ENCODE results near the gene PALM.
A peak's percentile ranks its signal among the peaks of the same experiment; 100 is the strongest.

GRCh38 chr19:771332-771785, 62.6 kb downstream of the PALM start:
- TF ChIP-seq, protein P1, sequence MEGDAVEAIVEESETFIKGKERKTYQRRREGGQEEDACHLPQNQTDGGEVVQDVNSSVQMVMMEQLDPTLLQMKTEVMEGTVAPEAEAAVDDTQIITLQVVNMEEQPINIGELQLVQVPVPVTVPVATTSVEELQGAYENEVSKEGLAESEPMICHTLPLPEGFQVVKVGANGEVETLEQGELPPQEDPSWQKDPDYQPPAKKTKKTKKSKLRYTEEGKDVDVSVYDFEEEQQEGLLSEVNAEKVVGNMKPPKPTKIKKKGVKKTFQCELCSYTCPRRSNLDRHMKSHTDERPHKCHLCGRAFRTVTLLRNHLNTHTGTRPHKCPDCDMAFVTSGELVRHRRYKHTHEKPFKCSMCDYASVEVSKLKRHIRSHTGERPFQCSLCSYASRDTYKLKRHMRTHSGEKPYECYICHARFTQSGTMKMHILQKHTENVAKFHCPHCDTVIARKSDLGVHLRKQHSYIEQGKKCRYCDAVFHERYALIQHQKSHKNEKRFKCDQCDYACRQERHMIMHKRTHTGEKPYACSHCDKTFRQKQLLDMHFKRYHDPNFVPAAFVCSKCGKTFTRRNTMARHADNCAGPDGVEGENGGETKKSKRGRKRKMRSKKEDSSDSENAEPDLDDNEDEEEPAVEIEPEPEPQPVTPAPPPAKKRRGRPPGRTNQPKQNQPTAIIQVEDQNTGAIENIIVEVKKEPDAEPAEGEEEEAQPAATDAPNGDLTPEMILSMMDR (IDR thresholded peaks at IDR 0.05 in 2 of 3, conservative IDR thresholded peaks at IDR 0.05 in 1 of 3; ENCODE audit: borderline replicate concordance in 1 of 3, insufficient read depth in 1 of 3, low read depth in 2 of 3, low read length in 2 of 3): peak; percentile 44 to 77 (median 62); a peak in 5 of 6 replicates
- no peak for TF ChIP-seq EZH2 (IDR thresholded peaks at IDR 0.05)
- TF ChIP-seq SIN3A (IDR thresholded peaks at IDR 0.05; ENCODE audit: low read depth): no peak
- TF ChIP-seq ZFX (IDR thresholded peaks at IDR 0.05): no peak
- TF ChIP-seq RAD21 (IDR thresholded peaks at IDR 0.05; ENCODE audit: low read depth): peak; percentile 55
- TF ChIP-seq POLR2A (IDR thresholded peaks at IDR 0.05; ENCODE audit: borderline replicate concordance, extremely low read depth, insufficient read depth, insufficient read length): no peak
- TF ChIP-seq MAX (IDR thresholded peaks at IDR 0.05): no peak
- no peak for TF ChIP-seq JUND (IDR thresholded peaks at IDR 0.05)
- TF ChIP-seq ATF3 (IDR thresholded peaks at IDR 0.05): no peak
